Natural killer cell (primary cell): ENCODE results near the gene GALNT12. TPM values are rescaled to one million over a fixed set of nuclear protein-coding genes. Genes with fewer than 3 reads are reported as not detected.

Experiments
- ATAC-seq, 3 donors: fragments of 150-1000 bp in 2 of 3; fragments of 200-7000 bp in 1 of 3; cut with Tn5 transposase; 1 replicate in 1 of 3; 2 replicates in 2 of 3; pipeline ENCODE4 v1.10.0; 2021; ENCODE audit warnings: mild to moderate bottlenecking in 2 of 3, moderate library complexity in 2 of 3
- DNase-seq, 2 donors: peaks; one replicate each; pipeline versions ENCODE4 v3.0.0 to v3.0.0-alpha.2; 2013 to 2021; ENCODE audit warnings: mixed read lengths in 1 of 2
- H3K27ac ChIP-seq: one replicate; pipeline ENCODE4 v1.5.1; 2013; ENCODE audit warnings: mild to moderate bottlenecking, low read length
- H3K27me3 ChIP-seq: one replicate; pipeline ENCODE4 v1.6.1; 2013; ENCODE audit warnings: low read length; ENCODE audit not compliant: control insufficient read depth, insufficient read depth
- H3K36me3 ChIP-seq: one replicate; pipeline ENCODE4 v1.6.1; 2013; ENCODE audit warnings: low read length; ENCODE audit not compliant: control insufficient read depth, insufficient read depth
- H3K4me1 ChIP-seq: one replicate; pipeline ENCODE4 v1.6.1; 2013; ENCODE audit warnings: low read length; ENCODE audit not compliant: control insufficient read depth, insufficient read depth
- H3K4me3 ChIP-seq: one replicate; pipeline ENCODE4 v1.5.1; 2013; ENCODE audit warnings: low read length
- H3K9me3 ChIP-seq: one replicate; pipeline ENCODE4 v1.6.1; 2013; ENCODE audit warnings: low read length; ENCODE audit not compliant: control insufficient read depth, insufficient read depth
- H3K27ac Mint-ChIP-seq, 2 donors: one replicate each; pipeline ENCODE4 v1.8.0; 2022; ENCODE audit warnings: mild to moderate bottlenecking in 2 of 2, mixed read lengths in 2 of 2, moderate library complexity in 1 of 2
- H3K27me3 Mint-ChIP-seq, 2 donors: one replicate each; pipeline ENCODE4 v1.8.0; 2022; ENCODE audit warnings: low read depth in 2 of 2, mixed read lengths in 2 of 2
- H3K36me3 Mint-ChIP-seq: one replicate; pipeline ENCODE4 v1.8.0; 2022; ENCODE audit warnings: mixed read lengths
- H3K4me1 Mint-ChIP-seq, 2 donors: one replicate each; pipeline ENCODE4 v1.8.0; 2022; ENCODE audit warnings: mixed read lengths in 2 of 2
- H3K4me3 Mint-ChIP-seq: one replicate; pipeline ENCODE4 v1.8.0; 2022; ENCODE audit warnings: mild to moderate bottlenecking, moderate library complexity, mixed read lengths
- H3K9me3 Mint-ChIP-seq, 2 donors: one replicate each; pipeline ENCODE4 v1.8.0; 2022; ENCODE audit warnings: mixed read lengths in 2 of 2
- CTCF ChIP-seq: fragments of 200-600 bp; IDR thresholded peaks from one replicate; pipeline ENCODE4 v1.8.0; 2022; ENCODE audit warnings: antibody characterized with exemption
- WGBS: methylation state at CpG from one replicate; pipeline ENCODE4 v1.1.7; 2013; ENCODE audit warnings: missing lambda C conversion rate; ENCODE audit not compliant: insufficient coverage; 5-methylcytosine and 5-hydroxymethylcytosine counted together
- intact Hi-C: fragments of 100-400 bp; cut with micrococcal nuclease; formaldehyde crosslinking; loops from one replicate; pipeline ENCODE4 v1.14.2; 2022
- total RNA-seq, 4 donors: library from RNA; stranded (reverse); fragments of 120-200 nt in 1 of 4; gene quantifications; one replicate each; pipeline versions ENCODE4 v1.2.3 to v1.2.4, GENCODE V29; 2013 to 2022

GALNT12 gene
- total RNA-seq, 3 donors from 2014 or later (not counting 1 experiment from before 2014, with no cell fraction given), result 9.1 to 9.4 (median 9.4) TPM

- Histone ChIP-seq H3K36me3 (no peaks in the 10 kb centered on the region), H3K9me3 (no peaks in the 10 kb centered on the region), H3K4me1 (no peaks in the 10 kb centered on the region), H3K4me3 (no peak overlapping the region), H3K27me3 (no peaks in the 10 kb centered on the region), H3K27ac (no peak overlapping the region)
- ATAC-seq (no peak), DNase-seq (no peak)
- intact Hi-C loops, result no loop called here
- no peak for TF ChIP-seq CTCF
- no peaks in the 10 kb centered on the region for H3K4me1 Mint-ChIP-seq
- H3K9me3 Mint-ChIP-seq, result no peaks in the 10 kb centered on the region
- WGBS, result 96% methylated on average over 5 of the region's 5 CpGs
- no peak overlapping the region for H3K27ac Mint-ChIP-seq
- H3K4me3 Mint-ChIP-seq, result no peak overlapping the region
- no peaks in the 10 kb centered on the region for H3K36me3 Mint-ChIP-seq
- no peaks in the 10 kb centered on the region for H3K27me3 Mint-ChIP-seq
Measured at GRCh38 chr9:98830554-98830953, 23.1 kb downstream of the GALNT12 start.

DNA sequence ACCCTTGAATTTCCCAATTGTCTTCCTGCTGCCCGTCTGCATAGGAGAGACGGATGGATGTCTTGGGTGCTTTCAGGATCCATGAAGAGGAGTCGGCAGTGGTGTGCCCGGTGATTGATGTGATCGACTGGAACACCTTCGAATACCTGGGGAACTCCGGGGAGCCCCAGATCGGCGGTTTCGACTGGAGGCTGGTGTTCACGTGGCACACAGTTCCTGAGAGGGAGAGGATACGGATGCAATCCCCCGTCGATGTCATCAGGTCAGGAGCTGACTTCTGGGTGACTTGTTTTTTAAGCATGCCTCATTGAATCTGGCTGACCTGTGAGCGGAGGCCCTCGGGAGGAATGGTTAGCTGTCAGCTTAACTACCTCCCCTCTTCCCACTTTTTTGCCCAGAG lies 24.2 kb downstream of the GALNT12 start:
- H3K36me3 Mint-ChIP-seq, result no peaks in the 10 kb centered on the region
- no peak for TF ChIP-seq CTCF
- DNase-seq (no peak), ATAC-seq (no peak)
- Histone ChIP-seq H3K27me3 (no peaks in the 10 kb centered on the region), H3K27ac (no peak overlapping the region), H3K9me3 (no peaks in the 10 kb centered on the region), H3K36me3 (no peaks in the 10 kb centered on the region), H3K4me1 (no peaks in the 10 kb centered on the region), H3K4me3 (no peak overlapping the region)
- no peak overlapping the region for H3K27ac Mint-ChIP-seq
- H3K4me1 Mint-ChIP-seq, result no peaks in the 10 kb centered on the region
- intact Hi-C loops, result no loop called here
- H3K27me3 Mint-ChIP-seq, result no peaks in the 10 kb centered on the region
- WGBS, result 96% methylated on average over 16 of the region's 16 CpGs
- no peak overlapping the region for H3K4me3 Mint-ChIP-seq
- H3K9me3 Mint-ChIP-seq, result no peaks in the 10 kb centered on the region

DNA sequence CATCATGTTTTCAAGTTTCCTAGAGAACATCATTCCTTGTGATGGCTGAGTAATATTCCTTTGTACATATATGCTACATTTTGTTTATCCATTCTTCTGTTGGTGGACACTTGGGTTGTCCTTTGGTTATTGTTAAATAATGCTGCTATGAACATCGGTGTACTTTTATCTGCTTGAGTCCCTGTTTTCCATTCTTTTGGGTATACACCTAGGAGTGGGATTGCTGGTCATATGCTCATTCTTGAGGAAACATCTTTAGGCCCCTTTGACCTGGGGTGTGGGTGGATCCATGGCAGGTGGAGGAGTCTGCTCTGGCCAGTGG lies 25.3 kb downstream of the GALNT12 start:
- Mint-ChIP-seq H3K27me3 (no peaks in the 10 kb centered on the region), H3K27ac (no peak overlapping the region), H3K36me3 (peaks cover 8% of the 10 kb centered on the region), H3K9me3 (no peaks in the 10 kb centered on the region), H3K4me3 (no peak overlapping the region), H3K4me1 (no peaks in the 10 kb centered on the region)
- H3K4me1 ChIP-seq, result no peaks in the 10 kb centered on the region
- no peaks in the 10 kb centered on the region for H3K9me3 ChIP-seq
- WGBS, result 100% methylated on average over 1 of the region's 1 CpG
- intact Hi-C loops, result no loop called here
- DNase-seq (no peak), ATAC-seq (no peak)
- no peak overlapping the region for H3K27ac ChIP-seq
- TF ChIP-seq CTCF, result no peak
- no peak overlapping the region for H3K4me3 ChIP-seq
- H3K36me3 ChIP-seq, result no peaks in the 10 kb centered on the region
- no peaks in the 10 kb centered on the region for H3K27me3 ChIP-seq

GRCh38 chr9:98833090-98833956 lies 25.9 kb downstream of the GALNT12 start:
- intact Hi-C loops, result no loop called here
- Histone ChIP-seq H3K4me3 (no peak overlapping the region), H3K36me3 (no peaks in the 10 kb centered on the region), H3K4me1 (no peaks in the 10 kb centered on the region), H3K9me3 (no peaks in the 10 kb centered on the region), H3K27ac (no peak overlapping the region), H3K27me3 (no peaks in the 10 kb centered on the region)
- Mint-ChIP-seq H3K4me1 (no peaks in the 10 kb centered on the region), H3K9me3 (no peaks in the 10 kb centered on the region), H3K4me3 (no peak overlapping the region), H3K27ac (no peak overlapping the region), H3K27me3 (no peaks in the 10 kb centered on the region), H3K36me3 (peaks cover 8% of the 10 kb centered on the region)
- no peak for TF ChIP-seq CTCF
- DNase-seq (no peak), ATAC-seq (no peak)
- 97% methylated on average over 9 of the region's 9 CpGs for whole genome bisulfite sequencing
